ENCODE measurements around the gene NFE2L2. TPM values are rescaled to one million over a fixed set of nuclear protein-coding genes. Genes with fewer than 3 reads are reported as not detected.
"Not testable (repeated sequence)": the region's sequence is repeated elsewhere in the genome, so short reads cannot be mapped to it uniquely, and the experiment has no call there.

The NFE2L2 gene
- total and polyA plus RNA-seq, 2 experiments from 2014 or later = 77.4 to 123 TPM

DNA sequence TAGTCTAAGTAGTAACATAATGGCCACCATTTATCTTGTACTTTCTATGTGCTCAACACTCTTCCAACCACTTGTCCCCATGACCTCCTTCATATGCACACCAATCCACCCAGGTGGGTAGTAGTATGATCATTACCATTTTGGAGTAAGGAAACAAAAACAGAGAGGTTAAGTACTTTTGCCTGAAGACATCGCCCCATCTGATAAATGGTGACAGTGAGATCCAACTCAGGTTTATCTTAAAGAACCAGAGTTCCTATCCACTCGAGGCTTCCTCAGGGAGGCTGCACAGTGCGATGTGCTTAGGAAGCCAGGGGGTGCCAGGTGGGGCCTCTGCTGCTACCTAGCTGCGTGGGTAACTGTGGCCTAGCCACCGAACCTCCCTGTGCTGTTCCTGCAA, 14.1 kb downstream of the NFE2L2 start:
- Histone ChIP-seq H3F3A (ENCODE audit: insufficient read depth) (peaks cover 41% of the 10 kb centered on the region), H3K27me3 (replicated peaks; ENCODE audit: insufficient read depth) (no peaks in the 10 kb centered on the region), H3K36me3 (ENCODE audit: low read depth) (no peaks in the 10 kb centered on the region), H3K9me2 (ENCODE audit: insufficient read depth) (no peaks in the 10 kb centered on the region), H3K4me2 (ENCODE audit: unreplicated experiment) (no peak overlapping the region), H3K27ac (0 out of 2 replicates have a peak overlapping the region, but pooled peaks have one; percentile 78), H2AFZ (no peak overlapping the region), H3K4me1 (ENCODE audit: insufficient read depth) (peaks cover 43% of the 10 kb centered on the region), H3K9me3 (ENCODE audit: low read depth) (no peaks in the 10 kb centered on the region), H3K4me3 (no peak overlapping the region), H3K9ac (no peak overlapping the region), H3K79me2 (ENCODE audit: insufficient read depth) (peaks cover 100% of the 10 kb centered on the region), H4K20me1 (ENCODE audit: insufficient read depth) (peaks cover 17% of the 10 kb centered on the region)
- in situ Hi-C loops (cut with MboI) = no loop called here
- TF ChIP-seq EZH2phosphoT487 (IDR thresholded peaks at IDR 0.05; ENCODE audit: insufficient read depth, low read depth) (no peak), EZH2 (IDR thresholded peaks at IDR 0.05; ENCODE audit: insufficient read depth, poor library complexity, severe bottlenecking) (no peak)
- WGBS, 2 experiments (ENCODE audit: low coverage in 1 of 2, low lambda C conversion rate in 2 of 2, missing lambda C conversion rate in 2 of 2) = 91 to 94% methylated on average over 5 of the region's 5 CpGs
- DNase-seq = no peak

DNA sequence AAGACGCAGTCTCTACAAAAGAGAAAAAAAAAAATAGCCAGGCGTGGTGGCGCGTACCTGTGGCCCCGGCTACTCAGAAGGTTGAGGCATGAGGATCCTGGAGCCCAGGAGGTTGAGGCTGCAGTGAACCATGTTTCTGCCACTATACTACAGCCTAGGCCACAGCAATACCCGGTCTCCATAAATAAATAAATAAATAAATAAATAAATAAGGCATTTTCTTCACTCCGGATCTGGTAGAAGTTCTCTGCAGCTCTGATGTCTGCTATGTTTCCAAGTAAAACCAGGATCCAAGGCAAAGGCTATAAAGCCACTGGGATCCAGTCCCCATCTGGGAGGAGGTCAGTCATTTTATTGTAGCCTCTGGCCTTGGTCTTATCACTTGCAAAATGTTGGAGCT, 15.5 kb downstream of the NFE2L2 start:
- Histone ChIP-seq H3K9ac (no peak overlapping the region), H3K4me2 (ENCODE audit: unreplicated experiment) (no peak overlapping the region), H3K27ac (no peak overlapping the region), H4K20me1 (ENCODE audit: insufficient read depth) (peaks cover 6% of the 10 kb centered on the region), H3K27me3 (replicated peaks; ENCODE audit: insufficient read depth) (no peaks in the 10 kb centered on the region), H2AFZ (no peak overlapping the region), H3K4me1 (ENCODE audit: insufficient read depth) (peaks cover 44% of the 10 kb centered on the region), H3K9me3 (ENCODE audit: low read depth) (no peaks in the 10 kb centered on the region), H3F3A (ENCODE audit: insufficient read depth) (peaks cover 49% of the 10 kb centered on the region), H3K4me3 (no peak overlapping the region), H3K79me2 (ENCODE audit: insufficient read depth) (peaks cover 100% of the 10 kb centered on the region), H3K36me3 (ENCODE audit: low read depth) (no peaks in the 10 kb centered on the region), H3K9me2 (ENCODE audit: insufficient read depth) (no peaks in the 10 kb centered on the region)
- no peak for TF ChIP-seq EZH2 (IDR thresholded peaks at IDR 0.05; ENCODE audit: insufficient read depth, poor library complexity, severe bottlenecking)
- TF ChIP-seq EZH2phosphoT487 (IDR thresholded peaks at IDR 0.05; ENCODE audit: insufficient read depth, low read depth) = no peak
- in situ Hi-C loops (cut with MboI) = no loop called here
- WGBS, 2 experiments (ENCODE audit: low coverage in 1 of 2, low lambda C conversion rate in 2 of 2, missing lambda C conversion rate in 2 of 2) = 86 to 89% methylated on average over 7 of the region's 7 CpGs
- DNase-seq = no peak

DNA sequence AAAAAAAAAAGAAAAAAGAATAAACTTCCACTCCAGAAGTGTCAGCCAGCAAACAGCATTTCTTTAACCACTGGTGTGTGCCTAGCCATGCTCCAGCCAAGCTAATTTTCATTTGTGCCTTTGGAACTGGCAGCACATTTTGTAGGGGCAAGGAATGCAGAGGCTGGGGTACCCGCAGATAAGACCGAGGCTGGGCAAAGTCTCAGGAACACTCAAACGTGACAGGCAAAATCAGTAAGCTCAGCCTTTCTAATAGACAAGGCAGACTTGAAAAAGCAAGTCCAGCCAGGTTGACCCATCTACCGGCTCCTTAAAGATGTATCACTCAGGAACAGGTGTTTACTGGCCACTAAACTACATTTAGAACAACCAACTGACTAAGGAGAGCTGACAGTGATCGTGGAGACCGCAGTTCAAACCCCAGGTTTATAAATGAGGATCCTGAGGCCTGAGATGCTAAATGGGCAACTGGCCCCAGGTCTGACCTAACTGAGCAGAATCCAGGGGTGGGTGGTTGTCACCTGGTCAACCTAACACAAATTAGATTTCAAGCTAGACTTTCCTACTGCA, 16.7 kb downstream of the NFE2L2 start:
- Histone ChIP-seq H3K9me2 (ENCODE audit: insufficient read depth) (no peaks in the 10 kb centered on the region), H3K9me3 (ENCODE audit: low read depth) (no peaks in the 10 kb centered on the region), H3K27ac (no peak overlapping the region), H2AFZ (no peak overlapping the region), H4K20me1 (ENCODE audit: insufficient read depth) (no peaks in the 10 kb centered on the region; the same call in 1 of the 2 replicates), H3K4me3 (no peak overlapping the region), H3K79me2 (ENCODE audit: insufficient read depth) (peaks cover 100% of the 10 kb centered on the region), H3K9ac (no peak overlapping the region), H3K4me2 (ENCODE audit: unreplicated experiment) (no peak overlapping the region), H3K4me1 (ENCODE audit: insufficient read depth) (peaks cover 51% of the 10 kb centered on the region), H3K27me3 (replicated peaks; ENCODE audit: insufficient read depth) (no peaks in the 10 kb centered on the region), H3F3A (ENCODE audit: insufficient read depth) (peaks cover 51% of the 10 kb centered on the region), H3K36me3 (ENCODE audit: low read depth) (no peaks in the 10 kb centered on the region)
- no peak for TF ChIP-seq EZH2 (IDR thresholded peaks at IDR 0.05; ENCODE audit: insufficient read depth, poor library complexity, severe bottlenecking)
- no peak for TF ChIP-seq EZH2phosphoT487 (IDR thresholded peaks at IDR 0.05; ENCODE audit: insufficient read depth, low read depth)
- WGBS, 2 experiments (ENCODE audit: low coverage in 1 of 2, low lambda C conversion rate in 2 of 2, missing lambda C conversion rate in 2 of 2) = 98 to 99% methylated on average over 6 of the region's 6 CpGs
- in situ Hi-C loops (cut with MboI) = no loop called here
- no peak for DNase-seq

DNA sequence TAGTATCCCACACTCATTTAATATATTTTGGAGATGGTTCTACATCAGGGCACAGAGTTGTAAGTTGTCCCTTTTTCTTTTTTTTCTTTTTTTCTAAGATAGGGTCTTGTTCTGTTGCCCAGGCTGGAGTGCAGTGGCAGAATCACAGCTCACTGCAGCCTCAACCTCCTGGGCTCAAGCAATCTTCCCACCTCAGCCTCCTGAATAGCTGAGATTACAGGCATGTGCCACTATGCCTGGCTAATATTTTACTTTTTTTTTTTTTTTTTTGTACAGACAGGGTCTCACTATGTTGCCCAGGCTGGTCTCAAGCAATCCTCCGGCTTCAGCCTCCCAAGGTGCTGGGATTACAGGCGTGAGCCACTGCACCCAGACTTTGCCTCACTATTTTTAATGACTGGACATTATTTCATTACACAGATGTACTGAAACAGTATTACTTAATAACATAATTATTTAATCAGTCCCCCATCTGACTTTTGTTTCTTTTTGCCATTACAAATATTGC, 17.9 kb downstream of the NFE2L2 start:
- H3K9me3 ChIP-seq (ENCODE audit: low read depth); H3K36me3 ChIP-seq (ENCODE audit: low read depth); H3K4me2 ChIP-seq (ENCODE audit: unreplicated experiment); H2AFZ ChIP-seq; H3K27me3 ChIP-seq (replicated peaks; ENCODE audit: insufficient read depth); H4K20me1 ChIP-seq (ENCODE audit: insufficient read depth); H3K4me3 ChIP-seq; in situ Hi-C loops (cut with MboI); H3K9me2 ChIP-seq (ENCODE audit: insufficient read depth); DNase-seq: not testable (repeated sequence)
- Histone ChIP-seq H3K4me1 (ENCODE audit: insufficient read depth) (peaks cover 50% of the 10 kb centered on the region), H3K79me2 (ENCODE audit: insufficient read depth) (peaks cover 98% of the 10 kb centered on the region), H3K27ac (peak overlapping the region; percentile 98; the same call in 1 of the 2 replicates), H3F3A (ENCODE audit: insufficient read depth) (peaks cover 62% of the 10 kb centered on the region), H3K9ac (peak overlapping the region; percentile 44; the same call in 1 of the 2 replicates)
- WGBS, 2 experiments (ENCODE audit: low coverage in 1 of 2, low lambda C conversion rate in 2 of 2, missing lambda C conversion rate in 2 of 2) = 76 to 80% methylated on average over 2 of the region's 2 CpGs
